Head of caudate nucleus (tissue), 42 donors: Measurements from ENCODE around the gene SLC6A12.
"Not testable (repeated sequence)": the region's sequence is repeated elsewhere in the genome, so short reads cannot be mapped to it uniquely, and the experiment has no call there.

ENCODE experiments used
- DNase-seq, 42 donors: peaks; one replicate each; pipeline versions ENCODE4 v3.0.0 to v3.0.0-alpha.2; 2020 to 2021; ENCODE audit warnings: mixed read lengths in 7 of 42
- intact Hi-C: fragments of 100-400 bp; cut with DNase I; formaldehyde crosslinking; loops from one replicate; pipeline ENCODE4 v1.15.0; 2022

SLC6A12 gene

DNA sequence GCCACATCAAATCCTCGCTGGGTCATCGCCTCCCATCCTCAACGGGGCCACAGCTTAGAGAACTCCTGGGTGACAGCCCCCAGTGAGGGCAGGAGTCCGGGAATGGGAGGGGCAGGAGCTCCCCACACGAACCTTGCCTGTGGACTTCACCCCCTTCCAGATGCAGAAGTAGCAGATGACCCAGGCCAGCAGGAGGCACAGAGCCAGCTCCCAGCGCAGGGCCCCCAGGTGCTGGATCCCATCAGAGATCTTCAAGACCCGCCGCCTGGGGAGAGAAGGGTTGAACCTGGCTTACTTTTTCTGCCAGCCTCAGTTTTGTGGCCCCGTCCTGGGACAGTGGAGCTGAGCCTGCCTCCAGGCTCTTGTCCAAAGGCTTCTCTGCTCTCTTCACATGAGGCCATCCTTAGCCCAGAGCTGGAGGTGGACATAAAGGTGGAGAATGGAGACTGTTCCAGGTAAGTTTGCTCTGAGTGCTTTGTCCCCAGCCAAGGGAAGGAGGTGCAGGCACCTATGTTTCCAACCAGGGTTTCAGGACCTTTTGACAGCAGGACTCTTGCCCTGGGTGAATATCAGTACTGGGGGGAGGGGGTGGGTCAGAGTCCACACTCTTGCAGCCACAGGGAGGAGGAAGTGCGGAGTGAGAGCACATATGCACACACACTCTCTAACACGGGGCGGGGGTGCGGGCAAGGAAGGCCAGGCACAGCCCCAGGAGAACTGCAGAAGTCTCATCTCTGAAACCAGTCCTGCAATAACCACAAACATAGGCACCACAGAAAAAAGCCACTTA is 23.3 kb upstream of the SLC6A12 start:
- intact Hi-C loops, result no loop called here
- peak in 5 of 42 donors; percentile 2 to 32 (median 22) for DNase-seq

DNA sequence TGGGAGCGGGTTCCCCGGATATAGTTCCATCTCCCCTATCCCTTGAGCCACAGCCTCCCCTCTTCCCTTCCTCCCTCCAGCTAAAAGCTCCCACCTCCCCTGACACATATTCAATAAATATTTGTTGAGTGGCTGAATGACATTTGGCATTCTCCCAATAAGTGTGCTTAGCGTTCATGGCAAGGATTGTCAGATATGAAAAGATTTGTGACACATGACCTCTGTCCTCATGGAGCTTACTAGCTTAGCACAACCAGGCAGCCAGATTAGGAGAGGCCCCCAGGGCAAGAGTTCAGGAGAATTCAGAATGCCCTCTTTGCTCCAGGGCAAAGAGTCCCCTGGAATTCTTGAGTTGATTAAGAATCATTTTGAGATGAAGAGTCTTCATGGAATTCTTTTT is 22.5 kb upstream of the SLC6A12 start:
- intact Hi-C loops, result no loop called here
- no peak for DNase-seq

DNA sequence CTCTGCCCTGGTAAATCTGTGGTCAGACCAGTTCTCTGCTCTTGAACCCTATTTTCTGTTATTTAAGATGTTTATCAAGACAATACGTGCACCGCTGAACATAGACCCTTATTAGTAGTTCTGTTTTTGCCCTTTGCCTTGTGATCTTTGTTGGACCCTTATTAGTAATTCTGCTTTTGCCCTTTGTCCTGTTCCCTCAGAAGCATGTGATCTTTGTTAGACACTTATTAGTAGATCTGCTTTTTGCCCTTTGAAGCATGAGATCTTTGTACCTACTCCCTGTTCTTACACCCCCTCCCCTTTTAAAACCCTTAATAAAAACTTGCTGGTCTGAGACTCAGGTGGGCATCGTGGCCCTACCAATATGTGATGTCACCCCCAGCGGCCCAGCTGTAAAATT is 22.0 kb upstream of the SLC6A12 start:
- DNase-seq, result peak in 1 of 42 donors; percentile 1
- intact Hi-C loops, result not testable (repeated sequence)

DNA sequence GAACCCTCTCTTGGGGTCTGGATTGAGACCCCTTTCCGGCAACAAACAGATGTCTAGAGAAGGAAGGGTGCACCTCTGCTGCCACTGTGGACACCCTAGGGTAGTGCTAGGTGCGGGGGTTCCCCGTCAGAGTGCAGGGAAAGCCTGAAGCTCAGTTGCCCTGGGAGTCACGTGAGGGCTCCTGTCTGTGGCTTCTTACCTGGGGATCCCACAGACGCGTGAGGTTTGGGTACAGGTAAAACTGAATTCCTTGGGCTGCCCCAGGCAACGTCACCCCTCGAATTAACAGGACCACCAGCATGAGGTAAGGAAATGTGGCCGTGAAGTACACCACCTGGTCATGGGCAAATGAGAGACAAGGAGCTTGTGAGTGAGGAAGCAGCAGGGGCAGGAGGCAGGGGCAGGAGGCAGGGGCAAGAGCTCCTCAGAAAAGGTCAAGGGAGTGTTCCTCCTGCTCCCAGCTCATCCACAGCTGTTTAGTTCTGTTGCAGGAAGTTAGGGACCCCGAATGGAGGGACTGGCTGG is 21.0 kb upstream of the SLC6A12 start:
- intact Hi-C loops, result no loop called here
- peak in 4 of 42 donors; percentile 4 to 23 (median 11) for DNase-seq

DNA sequence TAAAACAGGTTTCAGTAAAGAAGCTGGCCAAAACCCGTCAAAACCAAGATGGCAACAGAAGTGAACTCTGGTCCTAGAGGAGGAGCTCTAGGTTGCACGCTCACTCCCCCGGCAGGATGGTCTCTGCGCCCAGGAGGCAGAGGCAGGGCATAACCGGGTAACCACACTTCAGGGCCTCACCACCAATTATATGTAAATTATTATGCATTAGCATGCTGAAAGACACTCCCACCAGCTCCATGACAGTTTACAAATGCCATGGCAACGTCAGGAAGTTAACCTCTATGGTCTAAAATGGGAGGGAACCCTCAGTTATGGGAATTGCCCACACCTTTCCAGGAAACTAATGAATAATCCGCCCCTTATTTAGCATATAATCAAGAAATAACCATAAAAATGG is 20.1 kb upstream of the SLC6A12 start:
- intact Hi-C loops, result no loop called here
- DNase-seq, result peak in 1 of 42 donors; percentile 22

DNA sequence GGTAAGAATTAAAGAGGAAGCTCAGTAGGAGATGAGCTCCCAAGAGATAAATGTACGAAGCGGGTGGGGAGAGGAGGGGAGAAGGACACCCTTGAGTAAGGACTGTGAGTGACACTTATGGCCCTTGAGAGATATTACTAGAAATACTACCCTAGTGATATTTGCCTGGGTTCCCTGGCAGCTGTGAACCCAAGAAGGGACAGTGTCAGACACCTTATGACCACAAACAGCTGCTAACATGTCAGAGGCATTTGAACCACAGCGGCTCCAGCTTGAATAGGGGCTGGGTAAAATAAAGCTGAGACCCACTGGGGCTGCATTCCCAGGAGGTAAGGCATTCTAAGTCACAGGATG is 19.6 kb upstream of the SLC6A12 start:
- intact Hi-C loops, result no loop called here
- DNase-seq, result peak in 3 of 42 donors; percentile 0 to 24 (median 14)

DNA sequence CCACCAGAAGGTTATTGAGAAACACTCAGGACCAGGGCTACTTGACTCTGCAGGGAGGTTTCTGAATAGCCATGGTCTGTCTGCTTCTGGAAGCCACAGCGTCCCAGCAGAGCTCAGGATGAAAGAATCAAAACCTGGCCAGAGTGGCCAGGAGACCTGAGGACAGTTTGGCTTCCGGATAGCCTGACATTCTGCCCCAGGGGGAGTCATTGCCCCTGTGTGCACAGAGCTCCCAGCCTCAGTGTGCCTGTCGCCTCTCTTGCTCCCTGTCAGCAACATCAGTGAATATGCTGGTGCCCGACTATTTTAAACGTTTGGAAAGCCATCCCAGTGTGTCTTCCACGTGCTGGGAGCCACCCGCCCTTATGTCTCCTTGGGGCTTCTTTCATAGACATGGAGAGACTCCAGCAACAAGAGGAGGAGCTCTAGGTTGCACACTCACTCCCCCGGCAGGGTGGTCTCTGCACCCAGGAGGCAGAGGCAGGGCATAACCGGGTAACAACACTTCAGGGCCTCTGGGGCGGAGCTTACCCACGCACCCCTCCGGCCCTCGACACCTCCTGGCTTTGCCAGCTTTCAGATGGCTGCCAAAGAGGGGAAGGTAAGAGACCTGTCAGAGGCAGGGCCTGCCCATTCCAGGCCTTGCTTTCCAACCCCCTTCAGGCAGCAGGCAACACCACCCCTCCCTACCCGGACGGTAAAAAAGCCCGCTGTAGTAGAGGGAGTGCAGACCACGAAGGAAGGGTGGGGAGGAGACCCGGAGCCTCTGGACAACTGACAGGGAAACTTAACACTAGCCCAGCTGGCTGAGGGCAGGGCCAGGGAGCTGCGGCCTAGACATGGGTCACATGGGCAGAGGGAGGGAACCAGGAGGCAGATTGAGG is 19.0 kb upstream of the SLC6A12 start:
- DNase-seq, result peak in 7 of 42 donors; percentile 12 to 42 (median 16)

DNA sequence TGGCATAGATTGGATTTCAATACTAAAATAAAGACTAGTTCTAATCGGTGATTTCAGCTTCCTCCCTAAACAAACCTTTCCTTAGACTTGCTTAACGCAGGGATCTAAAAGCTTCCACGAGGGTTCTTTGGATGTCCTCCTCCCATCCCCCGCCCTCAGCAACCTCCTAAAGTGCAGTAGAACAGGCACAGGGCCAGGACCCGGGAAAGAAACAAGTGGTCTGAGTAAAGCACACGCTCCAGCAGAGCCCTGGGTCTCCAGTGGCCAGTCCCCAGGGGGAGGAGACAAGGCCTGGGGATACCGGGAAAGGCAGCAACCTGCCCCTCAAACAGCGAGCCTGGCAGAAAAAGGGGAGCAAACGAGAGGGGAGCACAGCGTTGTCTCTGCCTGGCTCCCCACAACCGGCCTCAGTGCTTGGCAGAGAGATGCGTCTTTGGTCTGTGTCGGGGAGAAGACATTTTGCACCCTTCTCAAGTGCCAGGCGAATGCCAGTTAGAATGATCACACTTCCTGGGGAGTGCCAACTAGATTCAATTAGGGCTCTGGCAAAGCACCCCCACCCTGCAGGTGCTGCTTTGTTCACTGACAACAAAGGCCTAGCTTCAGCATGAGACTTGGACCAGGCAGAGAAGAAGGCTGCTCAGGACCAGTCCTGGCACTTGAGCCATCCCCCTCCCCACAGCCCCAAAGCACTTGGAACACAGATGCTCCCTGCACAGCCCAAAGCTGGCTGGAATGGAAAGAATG is 17.1 kb upstream of the SLC6A12 start:
- intact Hi-C loops, result no loop called here
- peak in 39 of 42 donors; percentile 17 to 79 (median 51) for DNase-seq

More for the DNA sequence above, 19.0 kb upstream of the SLC6A12 start:
- intact Hi-C loops, result no loop called here

DNA sequence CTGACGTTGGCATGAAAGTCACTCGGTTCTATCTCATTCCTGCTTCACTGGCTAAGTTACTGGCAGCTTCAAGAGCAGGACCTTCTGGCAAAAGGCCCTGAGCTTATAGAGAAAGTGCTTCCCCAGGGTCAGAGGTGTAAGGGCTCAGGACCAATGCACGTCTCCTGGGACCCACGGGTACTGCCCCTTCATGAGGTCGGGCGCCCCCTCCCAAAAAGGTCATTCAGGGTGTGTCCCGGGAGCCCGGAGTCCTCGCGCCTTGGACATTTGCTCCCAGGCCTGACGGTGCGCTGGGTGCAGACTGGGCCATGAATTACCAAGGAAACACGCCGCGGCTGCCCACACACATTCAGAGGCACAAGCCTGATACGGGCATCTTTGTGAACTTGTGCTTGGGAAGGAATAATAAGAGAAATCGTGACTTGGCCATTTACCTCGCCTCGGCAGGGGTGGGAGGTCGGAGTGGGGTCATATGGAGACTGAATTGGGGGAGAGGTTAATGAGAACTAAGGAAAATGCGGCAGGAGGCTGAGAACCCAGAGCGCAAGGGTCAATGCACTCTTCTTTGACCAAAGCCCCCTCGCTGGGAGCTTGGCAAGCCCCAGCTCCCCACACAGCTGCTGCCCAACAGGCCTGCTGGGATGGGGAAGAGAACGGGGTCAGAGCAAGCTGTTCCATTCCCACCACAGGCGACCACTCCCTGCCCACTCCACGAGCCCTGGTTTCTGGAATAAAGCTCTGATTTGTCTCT is 15.7 kb upstream of the SLC6A12 start:
- peak in 3 of 42 donors; percentile 20 to 42 (median 27) for DNase-seq
- intact Hi-C loops, result no loop called here

DNA sequence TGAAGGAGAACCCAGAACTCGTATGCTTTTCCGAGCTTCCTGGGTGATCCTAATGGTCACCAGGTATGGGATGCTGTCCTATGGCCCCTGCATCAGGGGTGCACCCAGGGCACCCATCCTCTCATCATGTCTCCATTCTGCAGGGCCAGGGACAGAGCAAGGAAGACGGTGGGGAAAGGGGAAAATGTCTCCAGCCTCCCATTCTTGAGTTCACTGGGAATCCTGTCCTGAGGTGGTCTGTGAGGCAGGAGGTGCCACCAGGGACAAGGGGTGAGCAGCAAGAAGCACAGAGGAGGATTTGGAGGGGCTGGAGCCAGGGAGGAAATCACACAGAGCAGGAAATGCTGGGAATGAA is 14.9 kb upstream of the SLC6A12 start:
- intact Hi-C loops, result no loop called here
- peak in 2 of 42 donors; percentile 2 to 24 for DNase-seq

DNA sequence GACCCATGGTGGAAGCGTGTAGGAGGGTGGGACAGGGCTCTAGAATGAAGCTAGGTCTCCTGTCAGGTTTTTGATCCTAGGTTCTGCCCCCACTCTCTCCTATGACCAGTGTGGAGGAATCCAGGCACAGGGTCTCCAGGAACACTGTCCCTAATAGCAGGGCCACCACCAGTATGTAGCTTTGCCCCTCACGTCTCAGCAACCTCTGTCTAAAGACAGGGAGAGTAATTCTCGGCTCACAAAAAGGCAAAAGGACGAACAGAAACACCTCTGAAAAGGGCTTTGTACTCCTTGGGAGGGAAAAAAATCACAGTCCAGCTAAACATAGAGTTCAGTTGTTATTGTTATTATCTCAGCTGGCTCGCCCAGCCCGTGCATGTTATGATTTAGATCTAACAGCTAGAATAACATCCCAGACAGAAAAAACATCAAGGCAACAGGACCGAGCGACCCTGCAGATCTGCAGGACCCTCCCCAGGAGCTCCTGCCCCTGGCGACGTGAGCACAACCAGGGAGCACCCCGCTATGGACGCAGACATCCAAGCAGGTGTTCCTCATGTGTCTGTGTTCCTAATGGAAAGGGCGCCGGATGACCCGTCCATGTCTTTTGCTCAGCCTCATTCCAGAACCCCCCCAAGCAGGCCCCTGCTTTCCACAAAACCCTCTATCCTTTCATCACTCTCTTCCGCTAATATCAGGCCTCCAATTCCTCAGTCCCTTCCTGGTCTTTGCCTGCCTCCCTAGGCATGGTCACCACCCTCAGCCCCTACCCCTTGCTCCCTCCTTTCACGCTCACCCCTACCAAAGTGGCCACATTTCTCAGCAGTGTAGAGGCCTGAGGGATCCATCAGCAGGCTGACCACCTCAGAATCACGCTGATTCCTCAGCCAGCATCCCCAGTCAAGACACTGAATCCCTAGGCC is 14.2 kb upstream of the SLC6A12 start:
- intact Hi-C loops, result no loop called here
- DNase-seq, result peak in 3 of 42 donors; percentile 4 to 41 (median 22)

DNA sequence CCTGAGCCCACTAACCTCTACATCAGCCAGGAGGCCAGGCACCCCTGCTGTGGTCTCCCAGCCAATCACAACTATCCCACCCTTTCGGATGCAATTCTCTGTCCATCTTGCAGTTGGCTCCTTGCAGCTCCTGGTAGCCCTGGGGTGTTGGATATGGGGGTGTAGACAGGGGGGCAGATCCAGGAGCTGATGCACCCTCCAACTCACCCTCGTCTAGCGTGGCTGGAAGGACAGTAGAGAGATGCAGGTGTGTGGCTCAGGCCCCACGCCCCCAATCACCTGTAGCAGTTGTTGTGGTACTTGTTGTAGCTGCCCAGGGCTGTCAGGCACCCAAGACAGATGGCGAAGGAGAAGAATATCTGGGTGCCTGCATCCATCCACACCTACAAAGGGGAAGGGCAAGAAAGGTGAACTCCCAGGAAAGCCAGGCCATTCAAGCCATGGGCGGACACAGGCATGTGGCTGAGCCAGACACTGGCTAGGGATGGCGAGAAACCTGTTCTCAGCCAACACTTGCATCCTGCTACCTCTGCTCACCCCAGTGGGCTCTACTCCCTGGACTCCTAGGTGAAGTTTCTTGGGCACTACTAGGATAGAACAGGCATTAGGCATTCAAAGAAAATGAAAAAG is 13.4 kb upstream of the SLC6A12 start:
- intact Hi-C loops, result no loop called here
- peak in 3 of 42 donors; percentile 5 to 34 (median 14) for DNase-seq

DNA sequence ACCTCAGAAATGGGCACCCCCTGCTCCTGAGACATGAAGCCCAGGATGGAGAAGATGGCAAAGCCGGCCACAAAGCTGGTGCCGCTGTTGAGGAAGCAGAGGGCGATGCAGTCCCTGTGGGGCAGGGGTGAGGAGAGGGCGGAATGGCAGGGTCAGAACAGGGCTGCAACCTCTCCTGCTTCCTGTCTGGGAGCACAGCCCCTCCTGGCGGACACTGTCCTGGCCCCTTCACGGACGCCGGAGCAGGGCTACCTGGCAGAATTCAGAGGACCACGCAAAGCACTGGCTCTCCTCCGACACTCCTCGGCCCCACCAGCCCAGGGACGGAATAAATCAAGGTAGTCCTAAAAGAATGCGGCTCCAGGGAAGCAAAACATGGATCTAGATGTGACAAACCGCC is 12.4 kb upstream of the SLC6A12 start:
- intact Hi-C loops, result no loop called here

DNA sequence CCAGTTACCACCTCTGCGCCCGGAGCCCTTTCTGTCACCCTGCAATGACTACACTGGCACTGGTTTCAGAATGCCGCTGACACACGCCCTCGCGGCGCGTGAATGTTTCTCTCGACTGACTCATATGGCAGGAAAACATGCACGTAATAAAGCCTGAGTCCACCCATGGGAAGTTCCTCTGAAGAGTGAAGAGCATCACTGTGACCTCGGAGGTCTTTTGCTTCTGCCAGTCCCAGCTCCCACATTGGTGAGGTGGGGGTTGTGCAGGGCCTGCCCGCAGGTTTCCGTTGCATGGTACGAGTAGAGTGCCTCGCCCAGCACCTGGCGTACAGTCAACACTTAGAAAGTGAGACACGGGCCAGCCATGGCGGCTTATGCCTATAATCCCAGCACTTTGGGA is 11.1 kb upstream of the SLC6A12 start:
- intact Hi-C loops, result no loop called here
- DNase-seq, result peak in 2 of 42 donors; percentile 10 to 17

More for the DNA sequence above, 12.4 kb upstream of the SLC6A12 start:
- peak in 3 of 42 donors; percentile 3 to 31 (median 14) for DNase-seq

DNA sequence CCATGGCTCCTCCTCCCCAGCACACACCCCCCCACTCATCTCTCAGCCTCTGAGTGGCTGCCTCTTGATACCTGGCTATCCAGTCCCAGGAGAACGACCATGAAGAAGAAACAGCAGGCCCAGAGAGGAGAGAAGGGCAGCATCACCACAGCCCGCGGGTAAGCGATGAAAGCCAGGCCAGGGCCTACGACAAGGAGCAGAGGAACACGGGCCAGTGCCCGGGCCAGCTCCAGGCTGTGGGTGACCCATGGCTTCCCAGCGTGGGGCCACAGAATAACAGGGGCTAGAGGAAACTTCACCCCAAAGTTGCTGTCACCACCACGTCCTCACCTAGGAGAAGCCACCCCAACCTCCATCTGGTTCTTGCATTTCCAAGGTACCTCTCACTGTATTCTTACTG is 10.4 kb upstream of the SLC6A12 start:
- DNase-seq, result no peak
- intact Hi-C loops, result no loop called here

DNA sequence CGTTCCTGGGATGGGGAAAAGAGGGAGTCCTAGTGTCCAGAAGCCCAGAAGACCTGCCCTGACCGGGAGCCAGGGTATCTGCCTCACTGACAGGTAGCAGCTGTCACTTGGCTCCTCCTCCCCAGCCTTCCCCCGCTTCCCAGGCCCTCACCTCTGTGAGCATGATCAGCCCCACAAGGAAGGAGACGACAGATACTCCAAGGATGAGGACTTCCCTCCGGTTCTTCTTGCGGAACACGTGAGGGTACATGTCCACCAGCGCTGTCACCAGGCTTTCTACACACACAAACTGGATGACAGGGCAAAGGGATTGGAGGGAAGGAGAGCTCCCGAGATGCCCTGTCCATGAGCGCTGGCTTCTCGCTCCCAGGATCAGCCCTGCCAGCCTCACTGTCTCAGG is 9.9 kb upstream of the SLC6A12 start:
- intact Hi-C loops, result no loop called here
- DNase-seq, result no peak

DNA sequence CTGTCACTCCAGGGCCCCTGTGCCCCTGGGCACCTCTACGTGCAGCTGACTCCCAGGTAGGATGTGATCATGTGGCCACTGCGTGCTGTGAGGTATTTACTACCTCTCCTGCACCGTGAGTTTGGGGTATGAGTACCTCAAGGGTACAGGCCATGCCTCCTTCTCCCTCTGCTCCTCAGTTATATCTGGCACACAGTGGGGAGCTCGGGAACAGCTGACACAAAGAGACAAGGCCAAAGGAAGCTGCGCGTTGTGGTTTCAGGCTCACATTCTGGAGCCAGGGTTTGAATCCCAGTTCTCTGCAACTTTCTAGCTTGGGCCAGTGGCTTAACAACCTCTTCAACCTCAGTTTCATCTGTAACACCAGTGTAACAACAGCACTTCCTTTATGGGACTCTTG is 7.8 kb upstream of the SLC6A12 start:
- DNase-seq, result no peak
- intact Hi-C loops, result no loop called here
